GM12878 (cell line): Measurements from ENCODE around the gene H2AZ2. TPM values are rescaled to one million over a fixed set of nuclear protein-coding genes. Genes with fewer than 3 reads are reported as not detected.

ENCODE experiments used
- ATAC-seq: fragments of 200-7000 bp; cut with Tn5 transposase; 3 replicates; pipeline ENCODE4 v1.9.1; 2020; ENCODE audit warnings: mild to moderate bottlenecking, moderate library complexity
- BruUV-seq: library from RNA; stranded (reverse); fragments of 400-500 nt; replicated peaks from 2 replicates; lab custom pipeline; 2021; lab: Mats Ljungman, UMichigan
- CTCF ChIA-PET: fragments of 300-600 bp; sonication (Branson Sonifier 250); formaldehyde crosslinking; extraction: SDS; loops from one replicate; lab custom pipeline; 2021; ENCODE audit warnings: inconsistent platforms; lab: Yijun Ruan, JAX
- POLR2A ChIA-PET: fragments of 350-600 bp; formaldehyde crosslinking; extraction: SDS; loops from one replicate; lab custom pipeline; 2021; ENCODE audit warnings: inconsistent platforms; lab: Charles Lee
- RAD21 ChIA-PET: fragments of 300-600 bp; sonication (Branson Sonifier 250); formaldehyde crosslinking; loops from one replicate; lab custom pipeline; 2023; ENCODE audit warnings: antibody characterized with exemption; ENCODE audit not compliant: unreplicated experiment; lab: Charles Lee
- SMC1A ChIA-PET: fragments of 300-600 bp; sonication (Branson Sonifier 250); formaldehyde crosslinking; loops from one replicate; lab custom pipeline; 2023; ENCODE audit not compliant: unreplicated experiment, uncharacterized antibody; lab: Charles Lee
- DNase-seq: peaks from one replicate; pipeline ENCODE4 v3.0.0-alpha.2; 2011; ENCODE audit warnings: low read depth, low spot score
- FAIRE-seq: peaks from 3 replicates; lab custom pipeline; 2011; peaks lifted over from hg19 to GRCh38; lab: Jason Lieb, UNC
- H2AFZ ChIP-seq: 2 replicates; pipeline ENCODE4 v1.6.0; 2011; ENCODE audit warnings: low read depth, low read length, control low read depth; ENCODE audit not compliant: control insufficient read depth
- H3K27ac ChIP-seq: 2 replicates; pipeline ENCODE4 v1.5.1; 2011; ENCODE audit warnings: control low read depth; ENCODE audit not compliant: control insufficient read depth, insufficient read depth
- H3K27me3 ChIP-seq, 2 experiments: replicated peaks in 1 of 2; 2 replicates each; pipeline versions ENCODE4 v1.6.0 to v1.6.1; 2011; ENCODE audit warnings: low read length in 1 of 2; ENCODE audit not compliant: control insufficient read depth in 2 of 2, insufficient read depth in 2 of 2
- H3K36me3 ChIP-seq, 2 experiments: 2 replicates each; pipeline ENCODE4 v1.5.1; 2011; ENCODE audit warnings: low read length in 1 of 2; ENCODE audit not compliant: control insufficient read depth in 2 of 2, insufficient read depth in 2 of 2
- H3K4me1 ChIP-seq: 2 replicates; pipeline ENCODE4 v1.6.1; 2011; ENCODE audit warnings: mild to moderate bottlenecking, low read length, moderate library complexity, mixed read lengths; ENCODE audit not compliant: control insufficient read depth, insufficient read depth
- H3K4me2 ChIP-seq: 2 replicates; pipeline ENCODE4 v1.6.0; 2011; ENCODE audit warnings: control low read depth; ENCODE audit not compliant: control insufficient read depth, insufficient read depth
- H3K4me3 ChIP-seq: fragments of 200-600 bp; sonication (generic); 2 replicates; pipeline ENCODE4 v1.5.1; 2016
- H3K79me2 ChIP-seq: 2 replicates; pipeline ENCODE4 v1.6.0; 2011; ENCODE audit warnings: low read length; ENCODE audit not compliant: control insufficient read depth, insufficient read depth
- H3K9ac ChIP-seq: 2 replicates; pipeline ENCODE4 v1.8.0; 2011; ENCODE audit warnings: low read length, control low read depth, mixed read lengths; ENCODE audit not compliant: control insufficient read depth, insufficient read depth
- H3K9me3 ChIP-seq: replicated peaks from 3 replicates; pipeline ENCODE4 v1.5.1; 2011; ENCODE audit warnings: mild to moderate bottlenecking, low read length; ENCODE audit not compliant: control insufficient read depth, insufficient read depth
- H4K20me1 ChIP-seq: 2 replicates; pipeline ENCODE4 v1.6.0; 2011; ENCODE audit not compliant: control insufficient read depth, insufficient read depth
- ASH2L ChIP-seq: fragments of 300-600, 200-600 bp; sonication (generic); IDR thresholded peaks from 2 replicates; pipeline ENCODE4 v1.6.1; 2017; ENCODE audit warnings: low read depth, mild to moderate bottlenecking, borderline replicate concordance
- BCL3 ChIP-seq: IDR thresholded peaks from 2 replicates; pipeline ENCODE4 v1.6.1; 2011; ENCODE audit warnings: borderline replicate concordance, low read depth, mild to moderate bottlenecking, moderate library complexity, low read length; ENCODE audit not compliant: insufficient read depth, poor library complexity, severe bottlenecking
- CHD4 ChIP-seq: fragments of 200-600 bp; sonication (generic); IDR thresholded peaks from 2 replicates; pipeline ENCODE4 v1.6.1; 2016; ENCODE audit warnings: mild to moderate bottlenecking
- EGR1 ChIP-seq, 2 experiments: IDR thresholded peaks; 1 replicate in 1 of 2; 2 replicates in 1 of 2; pipeline ENCODE4 v1.6.1; 2011 to 2012; ENCODE audit warnings: low read depth in 2 of 2, low read length in 2 of 2, borderline replicate concordance in 1 of 2, mild to moderate bottlenecking in 1 of 2, moderate library complexity in 1 of 2
- HDAC6 ChIP-seq: fragments of 200-600 bp; sonication (generic); IDR thresholded peaks from one replicate; pipeline ENCODE4 v1.8.0; 2017; ENCODE audit warnings: antibody characterized with exemption; ENCODE audit not compliant: unreplicated experiment
- KAT2A ChIP-seq: conservative IDR thresholded peaks from 2 replicates; pipeline ENCODE4 v1.6.1; 2011; ENCODE audit warnings: low read depth, low read length; ENCODE audit not compliant: control insufficient read depth
- POLR2AphosphoS2 ChIP-seq: IDR thresholded peaks from 2 replicates; pipeline ENCODE4 v1.6.1; 2011; ENCODE audit warnings: low read depth, mild to moderate bottlenecking, low read length, improper control_type of control experiment, moderate library complexity
- RAD21 ChIP-seq: IDR thresholded peaks from 2 replicates; pipeline ENCODE4 v1.6.1; 2011; ENCODE audit warnings: mild to moderate bottlenecking, low read depth, low read length, moderate library complexity; ENCODE audit not compliant: insufficient read depth
- SREBF1 ChIP-seq: IDR thresholded peaks from 2 replicates; pipeline ENCODE4 v1.6.1; 2012; ENCODE audit warnings: mild to moderate bottlenecking, low read length
- SRF ChIP-seq, 2 experiments: IDR thresholded peaks; 2 replicates each; pipeline ENCODE4 v1.6.1; 2011; ENCODE audit warnings: low read depth in 2 of 2, low read length in 2 of 2, mild to moderate bottlenecking in 1 of 2, moderate library complexity in 1 of 2
- TAF1 ChIP-seq: IDR thresholded peaks from 2 replicates; pipeline ENCODE4 v1.6.1; 2011; ENCODE audit warnings: mild to moderate bottlenecking, low read depth, low read length, borderline replicate concordance
- ZNF217 ChIP-seq: fragments of 450-650 bp; IDR thresholded peaks from 2 replicates; pipeline ENCODE4 v1.6.1; 2017; ENCODE audit warnings: antibody characterized with exemption, mild to moderate bottlenecking
- WGBS: methylation state at CpG from one replicate; pipeline ENCODE4 v1.1.6; 2016; ENCODE audit warnings: low lambda C conversion rate; ENCODE audit not compliant: insufficient replicate concordance, insufficient coverage; ENCODE audit errors: missing lambda C conversion rate; 5-methylcytosine and 5-hydroxymethylcytosine counted together
- in situ Hi-C: fragments of 300-500 bp; cut with MboI; formaldehyde crosslinking; loops from 9 replicates; pipeline ENCODE4 v1.14.3; 2018; ENCODE audit warnings: mixed read lengths
- intact Hi-C: fragments of 100-400 bp; cut with micrococcal nuclease; formaldehyde crosslinking; loops from one replicate; pipeline ENCODE4 v1.14.2; 2022; ENCODE audit not compliant: unreplicated experiment
- polyA plus RNA-seq, 11 experiments: library from polyadenylated mRNA; depleted of rRNA in 4 of 11; unstranded in 6 of 11; stranded (reverse) in 5 of 11; fragments of >200 nt; fragmentation: Nextera tagmentation in 4 of 11; fragmentation: Illumina TruSeq in 1 of 11; extraction: Ambion mirVana in 4 of 11; extraction: Trizol in 1 of 11; gene quantifications; 1 replicate in 1 of 11; 2 replicates in 10 of 11; pipeline versions ENCODE4 v1.2.1 to v1.2.3, GENCODE V29; 2011 to 2016; ENCODE audit warnings: inconsistent platforms in 2 of 11, missing spikeins in 2 of 11, low read depth in 1 of 11
- total RNA-seq, 4 experiments: library from RNA; depleted of rRNA in 3 of 4; stranded (reverse); fragments of >200 nt in 3 of 4; fragmentation: Illumina TruSeq in 1 of 4; extraction: Trizol in 1 of 4; gene quantifications; 2 replicates each; pipeline versions ENCODE4 v1.2.1 to v1.2.3, GENCODE V29; 2013 to 2021

H2AZ2 gene
- total and polyA plus RNA-seq, 10 of the 15 experiments (the other 5 are each of a cell fraction or from before 2014, with no cell fraction given), result 118 to 366 (median 223) TPM

GRCh38 chr7:44894888-44895580, 47.1 kb upstream of the H2AZ2 start:
- intact Hi-C loops, result no loop called here
- Histone ChIP-seq H3K36me3 (no peaks in the 10 kb centered on the region), H3K27ac (no peak overlapping the region), H3K4me2 (no peak overlapping the region), H3K9ac (no peak overlapping the region), H3K79me2 (no peaks in the 10 kb centered on the region), H3K4me1 (no peaks in the 10 kb centered on the region), H3K27me3 (no peaks in the 10 kb centered on the region), H3K4me3 (no peak overlapping the region)
- SMC1A ChIA-PET, result no interaction called here
- no peak for FAIRE-seq
- ATAC-seq, result no peak
- TF ChIP-seq EGR1 (IDR thresholded peaks at IDR 0.05; ENCODE audit: borderline replicate concordance in 1 of 2, low read depth in 2 of 2, low read length in 2 of 2), result no peak
- TF ChIP-seq HDAC6, result no peak
- no peak for TF ChIP-seq BCL3
- no peak for TF ChIP-seq SRF (IDR thresholded peaks at IDR 0.05; ENCODE audit: low read depth in 2 of 2, low read length in 2 of 2)
- no peak for TF ChIP-seq ASH2L
- TF ChIP-seq TAF1, result no peak
- no peak for TF ChIP-seq CHD4
- TF ChIP-seq KAT2A, result no peak
- no peak for TF ChIP-seq RAD21
- no peak for TF ChIP-seq POLR2AphosphoS2
- no peak for TF ChIP-seq SREBF1
- no peak for TF ChIP-seq ZNF217
- TF ChIP-seq, all 136 proteins: peak for 0
- CTCF ChIA-PET, result interaction anchor here (1.4 to 1.6 kb wide), 2 partner anchors 10 to 18 kb away, joined by 3 to 4 read pairs; no protein-coding TSS in a partner anchor
- Histone ChIP-seq H2AFZ (no peak overlapping the region), H3K9me3 (no peaks in the 10 kb centered on the region; the same call in 2 of the 3 replicates), H4K20me1 (no peaks in the 10 kb centered on the region)
- no peak for DNase-seq
- in situ Hi-C loops, result no loop called here
- no TSS peak for BruUV-seq
- RAD21 ChIA-PET, result interaction anchor here (0.6 kb wide), 1 partner anchor 21 kb away, joined by 5 read pairs; no protein-coding TSS in a partner anchor
- POLR2A ChIA-PET, result interaction anchor here (0.6 to 0.9 kb wide), 2 partner anchors 13 to 123 kb away, joined by 3 read pairs; no protein-coding TSS in a partner anchor
- 44% methylated on average over 4 of the region's 4 CpGs for WGBS
